Measurements from ENCODE around the gene CALHM6.
"Not testable (repeated sequence)": the region's sequence is repeated elsewhere in the genome, so short reads cannot be mapped to it uniquely, and the experiment has no call there.

The CALHM6 gene

GRCh38 chr6:116492331-116493067 lies 31.3 kb downstream of the CALHM6 start:
- no peaks in the 10 kb centered on the region for H3K4me1 ChIP-seq (ENCODE audit: insufficient read depth, poor library complexity, severe bottlenecking)
- TF ChIP-seq CTCF (IDR thresholded peaks at IDR 0.05; ENCODE audit: poor library complexity, severe bottlenecking), result no peak
- H3K27me3 ChIP-seq (ENCODE audit: insufficient read depth, poor library complexity, severe bottlenecking), result no peaks in the 10 kb centered on the region
- no peaks in the 10 kb centered on the region for H3K36me3 ChIP-seq (ENCODE audit: low read depth)
- no peak overlapping the region for H3K27ac ChIP-seq (ENCODE audit: poor library complexity, severe bottlenecking)
- no peaks in the 10 kb centered on the region for H3K9me3 ChIP-seq (ENCODE audit: severe bottlenecking)
- ATAC-seq (ENCODE audit: low read depth), result no peak
- H3K4me3 ChIP-seq (ENCODE audit: severe bottlenecking), result no peak overlapping the region
- DNase-seq (ENCODE audit: low spot score), result no peak

DNA sequence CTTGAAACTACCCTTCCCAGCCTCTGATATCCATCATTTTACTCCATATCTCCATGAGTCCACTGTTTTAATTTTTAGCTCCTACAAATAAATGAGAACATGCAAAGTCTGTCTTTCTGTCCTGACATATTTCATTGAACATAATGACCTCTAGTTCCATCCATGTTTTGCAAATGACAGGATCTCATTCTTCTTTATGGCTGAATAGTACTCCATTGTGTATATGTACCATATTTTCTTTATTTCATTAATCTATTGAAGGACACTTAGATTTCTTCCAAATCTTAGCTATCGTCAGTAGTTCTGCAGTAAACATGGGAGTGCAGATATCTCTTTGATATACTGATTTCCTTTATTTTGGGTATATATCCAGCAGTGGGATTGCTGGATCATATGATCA lies 34.0 kb downstream of the CALHM6 start:
- H3K4me1 ChIP-seq (ENCODE audit: insufficient read depth, poor library complexity, severe bottlenecking); ATAC-seq (ENCODE audit: low read depth); H3K4me3 ChIP-seq (ENCODE audit: severe bottlenecking); H3K27me3 ChIP-seq (ENCODE audit: insufficient read depth, poor library complexity, severe bottlenecking); H3K36me3 ChIP-seq (ENCODE audit: low read depth); DNase-seq (ENCODE audit: low spot score); H3K27ac ChIP-seq (ENCODE audit: poor library complexity, severe bottlenecking); H3K9me3 ChIP-seq (ENCODE audit: severe bottlenecking): not testable (repeated sequence)

DNA sequence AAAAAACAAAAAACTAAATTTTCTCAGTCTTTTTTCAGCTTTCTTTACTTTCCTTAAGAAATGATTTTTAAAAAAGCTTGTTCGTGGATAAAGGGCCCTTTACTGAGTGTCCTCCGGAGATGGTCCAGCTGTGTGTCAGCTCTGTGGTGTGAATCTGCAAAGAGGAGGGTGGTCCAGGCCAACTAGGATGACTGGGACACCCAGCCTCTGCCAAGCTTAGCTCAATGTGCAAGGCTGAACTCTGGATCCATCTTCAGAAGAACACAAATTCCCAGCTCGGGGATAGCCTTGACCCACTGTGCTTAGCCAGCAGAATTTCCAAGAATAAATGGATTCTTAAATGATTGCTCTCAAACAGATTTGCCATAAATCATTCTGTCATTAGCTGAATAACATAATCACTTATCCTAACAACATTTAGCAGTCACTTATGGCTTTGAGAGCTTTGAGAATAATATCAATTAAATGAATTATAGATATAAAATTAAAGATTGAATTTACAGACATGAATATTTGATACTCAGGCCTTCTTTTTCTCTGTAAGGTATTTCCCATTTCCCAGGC lies 36.0 kb downstream of the CALHM6 start:
- H3K4me3 ChIP-seq (ENCODE audit: severe bottlenecking), result no peak overlapping the region
- ATAC-seq (ENCODE audit: low read depth) (no peak), DNase-seq (ENCODE audit: low spot score) (no peak)
- H3K27me3 ChIP-seq (ENCODE audit: insufficient read depth, poor library complexity, severe bottlenecking), result no peaks in the 10 kb centered on the region
- no peaks in the 10 kb centered on the region for H3K9me3 ChIP-seq (ENCODE audit: severe bottlenecking)
- no peaks in the 10 kb centered on the region for H3K4me1 ChIP-seq (ENCODE audit: insufficient read depth, poor library complexity, severe bottlenecking)
- H3K27ac ChIP-seq (ENCODE audit: poor library complexity, severe bottlenecking), result no peak overlapping the region
- no peak for TF ChIP-seq CTCF (IDR thresholded peaks at IDR 0.05; ENCODE audit: poor library complexity, severe bottlenecking)
- H3K36me3 ChIP-seq (ENCODE audit: low read depth), result no peaks in the 10 kb centered on the region

DNA sequence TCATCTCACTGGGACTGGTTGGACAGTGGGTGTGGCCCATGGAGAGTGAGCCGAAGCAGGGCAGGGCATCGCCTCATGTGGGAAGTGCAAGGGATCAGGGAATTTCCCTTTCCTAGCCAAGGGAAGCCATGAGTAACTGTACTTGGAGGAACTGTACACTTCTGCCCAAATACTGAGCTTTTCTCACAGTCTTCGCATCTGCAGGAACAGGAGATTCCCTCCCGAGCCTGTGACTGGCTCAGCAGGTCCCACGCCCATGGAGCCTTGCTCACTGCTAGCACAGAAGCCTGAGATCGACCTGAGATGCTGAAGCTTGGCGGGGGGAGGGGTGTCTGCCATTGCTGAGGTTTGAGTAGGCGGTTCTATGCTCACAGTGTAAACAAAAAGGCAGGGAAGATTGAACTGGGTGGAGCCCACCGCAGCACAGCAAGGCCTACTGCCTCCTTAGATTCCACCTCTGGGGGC lies 39.8 kb downstream of the CALHM6 start:
- Histone ChIP-seq H3K9me3 (ENCODE audit: severe bottlenecking) (no peaks in the 10 kb centered on the region), H3K4me1 (ENCODE audit: insufficient read depth, poor library complexity, severe bottlenecking) (no peaks in the 10 kb centered on the region), H3K36me3 (ENCODE audit: low read depth) (no peaks in the 10 kb centered on the region), H3K4me3 (ENCODE audit: severe bottlenecking) (no peak overlapping the region), H3K27me3 (ENCODE audit: insufficient read depth, poor library complexity, severe bottlenecking) (no peaks in the 10 kb centered on the region), H3K27ac (ENCODE audit: poor library complexity, severe bottlenecking) (no peak overlapping the region)
- ATAC-seq (ENCODE audit: low read depth), result no peak
- no peak for DNase-seq (ENCODE audit: low spot score)
- TF ChIP-seq CTCF (IDR thresholded peaks at IDR 0.05; ENCODE audit: poor library complexity, severe bottlenecking), result no peak

DNA sequence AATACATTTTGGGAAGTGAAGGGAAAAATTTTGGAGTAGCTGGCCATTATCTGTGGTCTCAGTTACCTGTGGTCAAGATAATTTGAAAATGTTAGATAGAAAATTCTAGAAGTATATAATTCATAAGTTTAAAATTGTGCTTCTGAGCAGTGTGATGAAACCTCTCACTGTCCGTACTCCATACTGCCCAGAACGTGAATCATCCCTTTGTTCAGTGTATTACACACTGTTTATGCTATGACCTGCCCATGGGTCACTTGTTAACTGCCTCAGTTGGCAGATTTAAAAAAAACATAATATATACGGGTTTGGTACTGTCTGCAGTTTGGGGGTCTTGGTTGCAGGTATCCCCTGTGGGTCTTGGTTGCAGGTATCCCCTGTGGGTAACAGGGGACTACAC lies 46.1 kb downstream of the CALHM6 start:
- Histone ChIP-seq H3K36me3 (ENCODE audit: low read depth) (no peaks in the 10 kb centered on the region), H3K27me3 (ENCODE audit: insufficient read depth, poor library complexity, severe bottlenecking) (no peaks in the 10 kb centered on the region), H3K4me1 (ENCODE audit: insufficient read depth, poor library complexity, severe bottlenecking) (no peaks in the 10 kb centered on the region), H3K27ac (ENCODE audit: poor library complexity, severe bottlenecking) (no peak overlapping the region), H3K9me3 (ENCODE audit: severe bottlenecking) (no peaks in the 10 kb centered on the region), H3K4me3 (ENCODE audit: severe bottlenecking) (no peak overlapping the region)
- ATAC-seq (ENCODE audit: low read depth) (peak; percentile 77), DNase-seq (ENCODE audit: low spot score) (no peak)
- TF ChIP-seq CTCF (IDR thresholded peaks at IDR 0.05; ENCODE audit: poor library complexity, severe bottlenecking), result no peak
